PFSK-1 (cell line): ENCODE results near the gene BNIP1.

ENCODE experiments used
- FOXP2 ChIP-seq: optimal IDR thresholded peaks from 2 replicates; pipeline ENCODE3; 2011; ENCODE audit warnings: borderline replicate concordance, control low read depth, inconsistent platforms; ENCODE audit not compliant: insufficient read depth; ENCODE audit errors: extremely low read length, extremely low read depth
- POLR2AphosphoS5 ChIP-seq: IDR thresholded peaks from 2 replicates; pipeline ENCODE4 v1.6.1; 2012; ENCODE audit warnings: low read depth, mild to moderate bottlenecking, control low read depth, low read length, moderate library complexity
- REST ChIP-seq, 2 experiments: IDR thresholded peaks; 2 replicates each; pipeline versions ENCODE4 v1.6.1 to v1.8.0; 2011 to 2012; ENCODE audit warnings: low read depth in 2 of 2, low read length in 2 of 2, control low read depth in 1 of 2, inconsistent platforms in 1 of 2, mild to moderate bottlenecking in 1 of 2, moderate library complexity in 1 of 2; ENCODE audit not compliant: insufficient read depth in 1 of 2
- SIN3A ChIP-seq: IDR thresholded peaks from 2 replicates; pipeline ENCODE4 v1.6.1; 2012; ENCODE audit warnings: mild to moderate bottlenecking, low read length, moderate library complexity, borderline replicate concordance; ENCODE audit not compliant: insufficient read depth
- TAF1 ChIP-seq: IDR thresholded peaks from 2 replicates; pipeline ENCODE4 v1.6.1; 2012; ENCODE audit warnings: low read length, control low read depth, borderline replicate concordance; ENCODE audit not compliant: insufficient read depth

Gene BNIP1

GRCh38 chr5:173139631-173140030 lies 4.7 kb upstream of the BNIP1 start:
- TF ChIP-seq FOXP2, result no peak

GRCh38 chr5:173140769-173141168 lies 3.6 kb upstream of the BNIP1 start:
- TF ChIP-seq REST (IDR thresholded peaks at IDR 0.05; ENCODE audit: insufficient read depth in 1 of 2, low read depth in 2 of 2, low read length in 2 of 2), result no peak
- no peak for TF ChIP-seq FOXP2
- TF ChIP-seq TAF1, result no peak
- TF ChIP-seq SIN3A, result no peak
- TF ChIP-seq POLR2AphosphoS5, result no peak

DNA sequence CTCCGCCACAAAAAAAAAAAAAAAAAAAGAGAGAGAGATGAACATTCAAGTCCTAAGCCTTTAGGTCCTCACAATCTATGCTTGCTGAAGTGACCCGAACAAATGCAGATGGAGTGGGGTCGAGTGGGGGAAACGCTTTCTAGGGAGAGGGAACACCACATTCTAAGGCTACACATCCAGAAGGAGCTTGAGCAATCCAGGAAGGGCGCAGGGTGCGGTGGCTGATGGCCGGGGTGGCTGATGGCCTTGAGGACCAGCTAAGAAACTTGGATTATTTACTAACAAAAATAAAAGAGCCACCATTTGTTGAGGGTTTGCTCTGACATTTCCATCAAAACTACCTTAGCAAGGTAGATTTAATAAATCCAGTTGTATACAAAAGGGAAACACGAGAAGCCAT lies 764 bp upstream of the BNIP1 start:
- TF ChIP-seq TAF1, result no peak
- no peak for TF ChIP-seq POLR2AphosphoS5

DNA sequence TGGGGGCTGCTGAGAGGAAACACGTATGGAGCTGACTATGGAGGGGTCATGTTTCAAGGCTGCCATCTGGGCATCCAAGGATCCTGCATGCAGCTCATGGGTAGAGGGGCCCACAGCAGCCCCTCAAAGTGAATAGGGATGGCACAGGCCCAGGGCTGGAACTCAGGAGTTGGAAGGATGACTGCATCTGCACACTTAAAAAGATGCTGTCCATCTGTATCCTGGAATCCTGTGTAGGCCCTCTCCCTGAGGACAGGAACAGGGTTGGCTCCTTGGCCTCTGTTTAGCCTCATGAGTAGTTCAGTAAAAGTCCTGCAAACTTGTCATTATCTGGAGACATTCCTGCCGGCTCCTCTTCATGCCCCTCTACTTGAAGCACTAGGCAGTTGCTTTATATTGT lies 4.0 kb downstream of the BNIP1 start:
- TF ChIP-seq POLR2AphosphoS5 (no peak), TAF1 (no peak), REST (IDR thresholded peaks at IDR 0.05; ENCODE audit: insufficient read depth in 1 of 2, low read depth in 2 of 2, low read length in 2 of 2) (no peak), FOXP2 (no peak), SIN3A (no peak)

DNA sequence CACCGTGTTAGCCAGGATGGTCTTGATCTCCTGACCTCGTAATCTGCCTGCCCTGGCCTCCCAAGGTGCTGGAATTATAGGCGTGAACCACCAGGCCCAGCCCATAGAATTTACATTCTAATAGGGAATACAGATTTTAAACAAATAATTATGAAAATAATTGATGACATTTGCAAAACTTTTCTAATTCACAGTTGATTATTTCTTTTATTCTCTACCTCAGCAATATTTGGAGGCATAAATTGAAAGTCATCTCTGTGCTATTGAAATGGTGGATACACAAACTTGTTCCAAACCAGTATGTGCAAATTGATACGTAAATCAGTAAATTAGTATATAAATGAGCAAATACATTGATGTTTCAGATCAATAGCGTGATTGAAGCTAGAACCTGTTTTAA lies 8.2 kb downstream of the BNIP1 start:
- TF ChIP-seq POLR2AphosphoS5 (no peak), FOXP2 (no peak), SIN3A (no peak), REST (IDR thresholded peaks at IDR 0.05; ENCODE audit: insufficient read depth in 1 of 2, low read depth in 2 of 2, low read length in 2 of 2) (no peak), TAF1 (no peak)

DNA sequence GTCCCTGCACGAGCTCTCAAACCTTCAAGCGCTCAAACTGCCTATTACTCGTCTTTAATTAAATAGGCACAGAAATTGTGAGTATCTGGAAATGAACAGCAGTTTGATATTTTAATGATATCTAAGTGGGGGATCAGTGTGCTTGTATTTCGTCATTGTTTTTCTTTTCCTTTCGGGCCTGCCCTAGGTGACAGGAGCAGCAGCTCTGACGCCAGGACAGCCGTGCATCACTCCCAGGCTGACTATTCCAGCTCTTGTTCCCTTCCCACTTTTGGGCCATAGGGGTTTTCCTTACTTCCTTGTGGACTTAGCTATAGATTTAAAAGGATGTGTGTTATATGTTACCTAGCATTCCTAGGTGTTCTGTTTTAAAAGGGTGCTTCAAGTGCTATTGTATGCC lies 9.5 kb downstream of the BNIP1 start:
- no peak for TF ChIP-seq SIN3A
- no peak for TF ChIP-seq POLR2AphosphoS5
- no peak for TF ChIP-seq FOXP2
- no peak for TF ChIP-seq TAF1
- TF ChIP-seq REST (IDR thresholded peaks at IDR 0.05; ENCODE audit: insufficient read depth in 1 of 2, low read depth in 2 of 2, low read length in 2 of 2), result no peak
